Small intestine (tissue), 7 donors: ENCODE data around the gene GCNT2. TPM values are rescaled to one million over a fixed set of nuclear protein-coding genes. Genes with fewer than 3 reads are reported as not detected.

Source experiments
- DNase-seq, 2 donors: peaks; one replicate each; pipeline versions ENCODE4 v3.0.0 to v3.0.0-alpha.2; 2013
- FAIRE-seq: peaks from 2 replicates; lab custom pipeline; 2012; peaks lifted over from hg19 to GRCh38; lab: Jason Lieb, UNC
- H3K27ac ChIP-seq, 3 donors: one replicate each; pipeline ENCODE4 v1.5.1; 2013; ENCODE audit warnings: low read length in 2 of 3, mild to moderate bottlenecking in 2 of 3, control low read depth in 1 of 3, inconsistent platforms in 1 of 3, low read depth in 1 of 3, moderate library complexity in 1 of 3
- H3K27me3 ChIP-seq, 3 donors: one replicate each; pipeline ENCODE4 v1.6.1; 2013; ENCODE audit warnings: low read length in 3 of 3, inconsistent platforms in 1 of 3; ENCODE audit not compliant: control insufficient read depth in 3 of 3, insufficient read depth in 3 of 3
- H3K36me3 ChIP-seq, 3 donors: one replicate each; pipeline ENCODE4 v1.6.1; 2013; ENCODE audit warnings: low read length in 3 of 3, inconsistent platforms in 1 of 3, low read depth in 1 of 3, mild to moderate bottlenecking in 1 of 3, moderate library complexity in 1 of 3; ENCODE audit not compliant: control insufficient read depth in 3 of 3, insufficient read depth in 2 of 3
- H3K4me1 ChIP-seq, 3 donors: one replicate each; pipeline ENCODE4 v1.6.1; 2013; ENCODE audit warnings: low read length in 2 of 3, inconsistent platforms in 1 of 3, low read depth in 1 of 3, mild to moderate bottlenecking in 1 of 3, moderate library complexity in 1 of 3; ENCODE audit not compliant: control insufficient read depth in 3 of 3, insufficient read depth in 2 of 3
- H3K4me3 ChIP-seq, 3 donors: one replicate each; pipeline ENCODE4 v1.5.1; 2013; ENCODE audit warnings: low read length in 3 of 3, control low read depth in 1 of 3, inconsistent platforms in 1 of 3, low read depth in 1 of 3, mild to moderate bottlenecking in 1 of 3, moderate library complexity in 1 of 3
- H3K9me3 ChIP-seq, 2 donors: one replicate each; pipeline ENCODE4 v1.6.1; 2013; ENCODE audit warnings: low read depth in 1 of 2, low read length in 1 of 2; ENCODE audit not compliant: control insufficient read depth in 2 of 2, insufficient read depth in 1 of 2
- WGBS, 3 donors: extraction: QIAGEN DNeasy Blood & Tissue Kit; methylation state at CpG; one replicate each; pipeline ENCODE4 v1.1.7; 2013; 5-methylcytosine and 5-hydroxymethylcytosine counted together
- polyA plus RNA-seq, 4 donors: library from polyadenylated mRNA; stranded (reverse) in 3 of 4; unstranded in 1 of 4; fragments of 200-250 nt in 3 of 4; fragments of 120-200 nt in 1 of 4; gene quantifications; one replicate each; pipeline versions ENCODE4 v1.2.1 to v1.2.3, GENCODE V29; 2013
- donor health status: healthy with polysubstance abuse.
- donor health status: control.
- donor health status: control.
- donor health status: Bipolar disorder and iron deficiency.
- donor health status: healthy.

Gene GCNT2
- polyA plus RNA-seq, 4 donors: 6.5 to 39.3 (median 8.4) TPM

- Histone ChIP-seq H3K4me1 (peaks cover 0 to 4% (median 0%) of the 10 kb centered on the region in 3 donors), H3K27ac (no peak overlapping the region), H3K9me3 (no peaks in the 10 kb centered on the region), H3K4me3 (no peak overlapping the region), H3K27me3 (no peaks in the 10 kb centered on the region), H3K36me3 (no peaks in the 10 kb centered on the region)
- 75 to 88% (median 86%) methylated on average over 6 of the region's 6 CpGs for WGBS, 3 donors
- no peak for DNase-seq
- no peak for FAIRE-seq
Measured at GRCh38 chr6:10507298-10507697, 13.9 kb upstream of the GCNT2 start.

GRCh38 chr6:10507715-10508114 lies 13.4 kb upstream of the GCNT2 start:
- no peak overlapping the region for H3K27ac ChIP-seq
- H3K36me3 ChIP-seq: no peaks in the 10 kb centered on the region
- H3K27me3 ChIP-seq: no peaks in the 10 kb centered on the region
- WGBS, 3 donors: 82 to 91% (median 83%) methylated on average over 5 of the region's 5 CpGs
- H3K4me3 ChIP-seq: no peak overlapping the region
- H3K9me3 ChIP-seq: no peaks in the 10 kb centered on the region
- DNase-seq: no peak
- FAIRE-seq: no peak
- H3K4me1 ChIP-seq: peaks cover 0 to 4% (median 0%) of the 10 kb centered on the region in 3 donors

- peak overlapping the region in 2 of 3 donors; percentile 3 to 25 for H3K4me3 ChIP-seq
Measured at GRCh38 chr6:10510592-10511367, 10.4 kb upstream of the GCNT2 start.

GRCh38 chr6:10511477-10511876 lies 9.7 kb upstream of the GCNT2 start:
- Histone ChIP-seq H3K9me3 (no peaks in the 10 kb centered on the region), H3K36me3 (no peaks in the 10 kb centered on the region), H3K27ac (no peak overlapping the region), H3K4me1 (peaks cover 0 to 4% (median 0%) of the 10 kb centered on the region in 3 donors), H3K4me3 (no peak overlapping the region), H3K27me3 (no peaks in the 10 kb centered on the region)
- DNase-seq: no peak
- FAIRE-seq: no peak
- 70 to 79% (median 72%) methylated on average over 2 of the region's 2 CpGs for WGBS, 3 donors

More at GRCh38 chr6:10510592-10511367, 10.4 kb upstream of the GCNT2 start:
- no peaks in the 10 kb centered on the region for H3K9me3 ChIP-seq
- H3K27ac ChIP-seq: no peak overlapping the region
- H3K27me3 ChIP-seq: no peaks in the 10 kb centered on the region
- H3K36me3 ChIP-seq: no peaks in the 10 kb centered on the region
- DNase-seq (peak; percentile 79), FAIRE-seq (no peak)
- H3K4me1 ChIP-seq: peaks cover 0 to 4% (median 0%) of the 10 kb centered on the region in 3 donors
- 27 to 42% (median 35%) methylated on average over 17 of the region's 17 CpGs for WGBS, 3 donors

GRCh38 chr6:10513544-10513943 lies 7.6 kb upstream of the GCNT2 start:
- no peaks in the 10 kb centered on the region for H3K27me3 ChIP-seq
- no peak overlapping the region for H3K4me3 ChIP-seq
- peaks cover 0 to 4% (median 0%) of the 10 kb centered on the region in 3 donors for H3K4me1 ChIP-seq
- 56 to 86% (median 63%) methylated on average over 2 of the region's 2 CpGs for WGBS, 3 donors
- FAIRE-seq: no peak
- no peaks in the 10 kb centered on the region for H3K36me3 ChIP-seq
- DNase-seq: no peak
- no peaks in the 10 kb centered on the region for H3K9me3 ChIP-seq
- H3K27ac ChIP-seq: no peak overlapping the region

GRCh38 chr6:10514049-10514780 lies 6.9 kb upstream of the GCNT2 start:
- no peak for DNase-seq
- Histone ChIP-seq H3K27me3 (no peaks in the 10 kb centered on the region), H3K4me3 (no peak overlapping the region), H3K9me3 (no peaks in the 10 kb centered on the region), H3K4me1 (peaks cover 0 to 4% (median 0%) of the 10 kb centered on the region in 3 donors), H3K27ac (no peak overlapping the region), H3K36me3 (no peaks in the 10 kb centered on the region)
- no peak for FAIRE-seq
- WGBS, 3 donors: 74 to 81% (median 78%) methylated on average over 15 of the region's 15 CpGs

- no peak overlapping the region for H3K4me3 ChIP-seq
- DNase-seq (no peak), FAIRE-seq (no peak)
- peaks cover 0 to 10% (median 3%) of the 10 kb centered on the region in 3 donors for H3K4me1 ChIP-seq
- no peaks in the 10 kb centered on the region for H3K27me3 ChIP-seq
- H3K9me3 ChIP-seq: no peaks in the 10 kb centered on the region
- H3K27ac ChIP-seq: no peak overlapping the region
- 90 to 92% (median 91%) methylated on average over 4 of the region's 4 CpGs for WGBS, 3 donors
- H3K36me3 ChIP-seq: no peaks in the 10 kb centered on the region
Measured at GRCh38 chr6:10516953-10517352, 4.2 kb upstream of the GCNT2 start.

- FAIRE-seq (no peak), DNase-seq (peak; percentile 26 to 52)
- H3K27me3 ChIP-seq: no peaks in the 10 kb centered on the region
- 65 to 78% (median 68%) methylated on average over 7 of the region's 7 CpGs for WGBS, 3 donors
- no peaks in the 10 kb centered on the region for H3K36me3 ChIP-seq
- no peak overlapping the region for H3K4me3 ChIP-seq
- peaks cover 0 to 21% (median 3%) of the 10 kb centered on the region in 3 donors for H3K4me1 ChIP-seq
- H3K27ac ChIP-seq: no peak overlapping the region
- H3K9me3 ChIP-seq: no peaks in the 10 kb centered on the region
Measured at GRCh38 chr6:10518557-10519407, 2.4 kb upstream of the GCNT2 start.
